Thyroid gland (tissue), 4 donors: ENCODE results near the gene ABCD3.

ENCODE experiments used
- POLR2A ChIP-seq, 2 donors: fragments of 450-650 bp; IDR thresholded peaks; one replicate each; pipeline ENCODE4 v1.6.1; 2017; ENCODE audit warnings: antibody characterized with exemption in 2 of 2, mild to moderate bottlenecking in 2 of 2, moderate library complexity in 1 of 2
- TF ChIP-seq, protein P1 (sequence below), 6 experiments: fragments of 200-600 bp in 3 of 6; fragments of 450-650 bp in 3 of 6; sonication (generic) in 3 of 6; IDR thresholded peaks; one replicate each; pipeline ENCODE4 v1.5.1; 2016 to 2019; ENCODE audit warnings: antibody characterized with exemption in 6 of 6, mild to moderate bottlenecking in 2 of 6, inconsistent platforms in 1 of 6, moderate library complexity in 1 of 6

DNA sequence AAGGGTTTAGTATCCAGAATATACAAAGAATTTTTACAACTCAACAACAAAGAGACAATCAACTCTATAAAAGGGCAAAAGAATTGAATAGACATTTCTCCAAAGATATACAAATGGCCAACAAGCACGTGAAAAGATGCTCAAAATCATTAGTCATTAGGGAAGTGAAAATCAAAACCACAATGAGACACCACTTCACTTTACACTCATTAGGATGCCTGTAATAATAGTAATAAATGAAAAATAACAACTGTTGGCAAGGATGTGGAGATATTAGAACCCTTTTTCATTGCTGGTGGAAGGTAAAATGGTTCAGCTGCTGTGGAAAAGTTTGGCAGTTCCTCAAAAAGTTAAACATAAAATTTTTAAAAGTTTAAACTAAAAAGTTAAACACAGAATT, 7.0 kb upstream of the ABCD3 start:
- TF ChIP-seq, protein P1, sequence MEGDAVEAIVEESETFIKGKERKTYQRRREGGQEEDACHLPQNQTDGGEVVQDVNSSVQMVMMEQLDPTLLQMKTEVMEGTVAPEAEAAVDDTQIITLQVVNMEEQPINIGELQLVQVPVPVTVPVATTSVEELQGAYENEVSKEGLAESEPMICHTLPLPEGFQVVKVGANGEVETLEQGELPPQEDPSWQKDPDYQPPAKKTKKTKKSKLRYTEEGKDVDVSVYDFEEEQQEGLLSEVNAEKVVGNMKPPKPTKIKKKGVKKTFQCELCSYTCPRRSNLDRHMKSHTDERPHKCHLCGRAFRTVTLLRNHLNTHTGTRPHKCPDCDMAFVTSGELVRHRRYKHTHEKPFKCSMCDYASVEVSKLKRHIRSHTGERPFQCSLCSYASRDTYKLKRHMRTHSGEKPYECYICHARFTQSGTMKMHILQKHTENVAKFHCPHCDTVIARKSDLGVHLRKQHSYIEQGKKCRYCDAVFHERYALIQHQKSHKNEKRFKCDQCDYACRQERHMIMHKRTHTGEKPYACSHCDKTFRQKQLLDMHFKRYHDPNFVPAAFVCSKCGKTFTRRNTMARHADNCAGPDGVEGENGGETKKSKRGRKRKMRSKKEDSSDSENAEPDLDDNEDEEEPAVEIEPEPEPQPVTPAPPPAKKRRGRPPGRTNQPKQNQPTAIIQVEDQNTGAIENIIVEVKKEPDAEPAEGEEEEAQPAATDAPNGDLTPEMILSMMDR (IDR thresholded peaks at IDR 0.05) = no peak
- no peak for TF ChIP-seq POLR2A (IDR thresholded peaks at IDR 0.05)
